GM21423 (cell line): ENCODE measurements around the gene CD8A.

Experiments used
- ATAC-seq: cut with Tn5 transposase; IDR thresholded peaks from one replicate; pipeline ENCODE4 v1.9.1; 2021; ENCODE audit warnings: mild to moderate bottlenecking, moderate library complexity; ENCODE audit not compliant: unreplicated experiment

CD8A gene

DNA sequence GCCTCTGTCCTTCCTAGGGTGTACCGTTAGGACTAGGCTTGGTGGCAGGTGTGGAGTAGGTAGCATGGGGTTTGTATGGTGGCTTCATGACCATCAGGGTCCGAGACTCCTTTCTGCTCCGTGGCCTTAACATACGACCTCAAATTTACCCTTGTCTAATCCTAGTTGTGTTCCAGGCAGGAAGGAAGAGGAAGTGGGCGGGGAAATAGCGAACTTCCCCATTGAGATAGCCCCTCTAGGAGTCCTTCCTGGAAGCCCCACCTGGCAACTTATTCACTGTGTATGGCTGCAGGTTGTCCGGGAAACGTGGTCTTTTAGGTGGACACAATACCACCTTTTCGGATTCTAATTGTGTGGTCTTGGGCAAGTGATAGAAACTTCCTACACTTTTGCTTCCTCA, 9.3 kb downstream of the CD8A start:
- ATAC-seq = no peak

DNA sequence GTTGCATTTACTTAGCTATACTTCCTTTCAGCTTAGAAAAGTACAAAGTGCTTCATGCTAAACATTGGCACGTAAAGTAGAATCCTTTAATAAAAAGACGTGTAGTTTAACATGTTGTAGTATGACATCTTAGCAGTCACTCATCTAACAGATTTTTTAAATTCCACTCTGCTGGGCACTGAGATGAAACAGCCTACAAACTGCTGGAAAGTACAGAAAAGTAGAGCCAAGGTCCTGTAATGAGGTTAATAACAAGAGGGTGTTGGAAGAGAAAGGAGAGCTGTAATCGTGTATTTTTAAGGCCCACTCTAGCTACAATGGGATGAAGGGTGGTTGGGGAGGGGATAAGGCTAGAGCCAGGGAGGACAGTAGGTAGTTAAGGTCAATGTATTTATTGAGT, 10.7 kb downstream of the CD8A start:
- ATAC-seq = no peak

DNA sequence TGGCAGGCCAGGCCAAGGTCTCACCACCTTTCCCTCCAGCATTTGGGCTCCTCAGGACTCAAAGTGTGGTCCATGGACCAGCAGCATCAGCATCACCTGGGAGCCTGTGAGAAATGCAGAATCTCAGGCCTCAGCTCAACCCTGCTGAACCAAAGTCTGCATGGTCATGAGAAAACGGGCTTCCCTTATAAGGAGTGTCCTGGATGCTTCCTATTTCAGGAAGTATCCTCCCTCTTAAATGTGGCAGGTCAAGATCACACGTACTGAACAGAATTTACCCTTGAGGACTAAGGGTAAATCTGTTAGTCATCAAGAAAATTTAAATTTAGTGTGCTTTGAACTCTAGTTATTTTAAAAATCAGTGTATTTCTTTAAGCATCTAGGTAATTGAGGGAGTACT, 11.8 kb downstream of the CD8A start:
- ATAC-seq = no peak

DNA sequence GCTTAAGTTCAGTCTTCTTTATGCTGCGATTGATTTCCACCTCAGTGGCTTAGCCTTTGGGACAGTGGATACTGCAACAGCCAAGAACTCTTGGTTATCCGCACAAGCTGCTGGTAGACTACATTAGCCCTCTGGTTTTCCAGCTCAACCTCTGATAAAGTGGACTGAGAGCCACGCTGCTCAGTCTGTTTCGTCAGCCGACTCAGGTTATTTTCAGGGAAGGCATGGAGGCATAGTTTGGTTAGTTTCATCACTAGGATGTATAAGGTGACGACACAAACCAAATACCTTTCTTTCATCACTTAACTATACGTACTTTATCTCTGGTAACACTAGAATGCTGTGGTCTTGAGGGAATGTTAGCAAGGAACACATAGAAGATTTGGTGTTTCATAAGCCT, 14.2 kb downstream of the CD8A start:
- no peak for ATAC-seq

DNA sequence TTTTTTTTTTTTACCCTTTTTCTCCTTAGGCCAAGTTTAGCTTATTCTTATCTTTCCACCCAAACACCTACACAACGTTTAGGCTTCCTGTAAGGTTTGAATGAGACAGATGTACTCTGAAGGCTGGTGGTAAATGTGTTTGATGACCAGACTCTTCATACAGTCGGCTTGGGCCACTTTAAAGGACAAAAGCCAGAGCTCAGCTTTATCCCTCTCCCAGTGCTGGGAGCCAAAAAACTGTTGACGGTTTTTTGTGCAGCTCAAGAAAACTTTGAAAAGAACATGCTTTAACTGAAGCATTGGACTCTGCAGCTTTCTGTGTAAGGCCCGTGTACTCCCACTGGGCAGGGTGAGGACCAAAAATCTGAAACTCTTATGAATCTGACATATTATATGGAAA, 15.4 kb downstream of the CD8A start:
- ATAC-seq = no peak

DNA sequence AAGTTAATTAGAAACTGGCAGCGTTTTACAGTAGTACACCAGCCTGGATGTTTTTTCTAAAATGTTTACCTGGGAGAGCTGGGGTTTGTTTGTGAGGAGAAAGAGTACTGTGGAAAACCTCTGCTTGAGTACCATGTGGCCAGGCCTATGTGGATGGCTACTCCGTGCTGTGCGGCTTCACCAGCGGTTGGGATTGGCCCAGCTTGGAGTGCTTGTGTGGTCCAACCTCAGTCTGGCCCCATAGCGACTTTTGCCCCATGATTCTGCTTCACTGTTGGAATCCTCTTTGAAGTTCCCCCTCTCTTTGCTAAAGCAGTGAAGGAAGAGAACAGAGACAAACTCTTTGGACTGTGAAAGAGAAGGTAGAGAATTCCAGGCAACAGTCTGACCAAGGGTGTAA, 15.9 kb downstream of the CD8A start:
- ATAC-seq = no peak

DNA sequence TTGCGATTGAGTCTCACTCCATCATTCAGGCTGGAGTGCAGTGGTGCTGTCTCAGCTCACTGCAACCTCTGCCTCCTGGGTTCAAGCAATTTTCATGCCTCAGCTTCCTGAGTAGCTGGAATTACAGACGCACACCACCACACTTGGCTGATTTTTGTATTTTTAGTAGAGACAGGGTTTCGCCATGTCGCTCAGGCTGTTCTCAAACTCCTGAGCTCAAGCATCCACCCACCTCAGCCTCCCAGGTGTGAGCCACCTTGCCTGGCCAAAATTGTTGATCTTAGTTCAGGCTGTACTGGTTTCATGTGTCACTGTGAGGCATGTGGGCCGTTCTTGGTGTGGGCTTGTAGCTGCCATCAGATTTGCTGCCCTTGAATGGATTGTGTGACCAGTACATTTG, 18.1 kb downstream of the CD8A start:
- no peak for ATAC-seq

DNA sequence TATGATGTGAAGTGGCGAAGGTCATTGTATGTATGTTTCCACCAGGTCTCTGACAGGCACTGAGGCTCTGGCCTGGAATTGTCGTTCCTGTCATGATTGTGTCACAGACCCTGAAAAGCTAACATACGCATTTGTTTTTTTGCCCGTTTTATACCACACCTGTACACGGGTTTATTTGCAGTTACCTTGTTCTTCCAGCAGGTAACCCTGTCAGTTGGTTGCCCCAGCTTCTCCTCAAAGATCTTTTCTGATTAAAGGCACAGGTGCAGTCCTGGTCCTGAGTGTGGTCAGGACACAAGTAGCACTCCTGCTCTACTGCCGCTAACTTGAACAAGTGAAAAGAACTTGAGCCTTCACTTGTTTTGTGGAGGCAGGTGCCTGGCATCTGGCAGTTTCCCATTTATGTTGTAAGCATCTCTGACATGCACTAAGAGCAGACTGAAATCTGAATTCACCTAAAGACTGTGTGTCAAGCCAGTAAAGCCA, 19.9 kb downstream of the CD8A start:
- ATAC-seq = no peak

DNA sequence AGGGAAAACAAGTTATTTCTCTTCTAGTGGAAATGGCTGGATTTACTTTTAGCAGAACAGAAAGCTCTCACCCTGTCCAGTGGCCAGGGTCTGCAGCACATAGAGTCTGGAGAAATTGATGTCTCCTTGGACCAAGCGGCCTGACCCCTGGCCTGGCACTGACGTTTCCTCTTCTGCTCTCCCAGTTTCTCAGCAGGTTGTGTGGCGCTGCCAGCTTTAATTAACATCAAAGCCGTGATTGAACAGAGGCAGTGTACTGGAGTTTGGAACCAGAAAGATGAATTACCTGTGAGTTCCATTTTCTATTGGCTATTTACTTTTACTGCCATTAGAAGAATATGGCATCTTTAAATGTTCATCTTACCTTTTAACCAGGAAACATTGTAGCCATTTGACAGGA, 20.9 kb downstream of the CD8A start:
- ATAC-seq = no peak

DNA sequence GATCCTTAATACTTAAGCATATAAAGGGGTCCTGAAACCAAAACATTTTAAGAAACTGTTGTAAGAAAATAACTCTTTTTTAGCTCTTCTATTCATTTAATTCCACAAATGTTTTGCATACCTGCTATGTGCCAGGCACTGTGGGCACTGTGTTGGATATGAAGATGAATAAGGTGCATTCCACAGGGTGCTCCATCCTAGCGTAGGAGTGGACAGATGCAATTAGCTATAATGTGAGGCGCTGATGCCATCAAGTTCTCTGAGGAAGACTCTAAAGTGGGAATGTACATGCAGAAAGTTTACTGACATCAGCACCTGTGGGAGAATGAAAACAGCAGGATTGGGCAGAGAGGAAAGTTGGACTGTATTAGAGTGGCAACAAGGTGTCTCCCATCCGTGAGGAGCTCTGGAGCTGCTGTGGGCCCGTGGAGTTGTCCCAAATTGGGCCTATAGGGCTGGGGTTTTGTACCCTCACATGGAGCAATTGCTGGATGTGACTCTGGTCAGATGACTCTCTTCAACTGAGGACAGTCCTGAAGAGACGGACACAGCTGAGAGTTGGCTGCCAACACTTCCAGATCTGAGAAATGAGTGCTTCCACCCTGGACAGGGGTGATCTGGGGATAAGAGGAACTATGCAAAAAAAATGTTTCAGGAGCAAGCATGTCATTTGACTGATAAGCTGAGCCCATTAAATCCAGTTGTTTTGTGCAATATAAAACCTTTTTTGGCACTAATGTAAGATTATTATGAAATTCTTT, 22.3 kb downstream of the CD8A start:
- no peak for ATAC-seq

DNA sequence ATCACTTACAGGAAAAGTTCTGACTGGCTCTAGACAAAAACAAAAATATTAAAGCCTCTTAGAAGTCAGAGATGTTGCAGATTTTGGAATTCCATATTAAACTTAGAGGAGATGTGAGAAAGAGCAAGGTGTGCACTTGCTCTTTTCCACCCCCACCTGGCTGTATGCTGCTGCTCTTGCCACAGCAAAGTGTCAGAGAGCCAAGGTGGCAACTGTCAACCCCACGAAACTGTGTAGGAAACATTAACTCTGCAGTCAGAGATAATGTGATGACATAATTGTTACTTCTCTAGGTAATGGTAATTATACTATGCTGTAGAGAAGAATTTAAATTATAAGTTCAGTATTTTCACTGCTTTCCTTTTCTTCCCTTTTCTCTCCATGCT, 25.4 kb downstream of the CD8A start:
- no peak for ATAC-seq

DNA sequence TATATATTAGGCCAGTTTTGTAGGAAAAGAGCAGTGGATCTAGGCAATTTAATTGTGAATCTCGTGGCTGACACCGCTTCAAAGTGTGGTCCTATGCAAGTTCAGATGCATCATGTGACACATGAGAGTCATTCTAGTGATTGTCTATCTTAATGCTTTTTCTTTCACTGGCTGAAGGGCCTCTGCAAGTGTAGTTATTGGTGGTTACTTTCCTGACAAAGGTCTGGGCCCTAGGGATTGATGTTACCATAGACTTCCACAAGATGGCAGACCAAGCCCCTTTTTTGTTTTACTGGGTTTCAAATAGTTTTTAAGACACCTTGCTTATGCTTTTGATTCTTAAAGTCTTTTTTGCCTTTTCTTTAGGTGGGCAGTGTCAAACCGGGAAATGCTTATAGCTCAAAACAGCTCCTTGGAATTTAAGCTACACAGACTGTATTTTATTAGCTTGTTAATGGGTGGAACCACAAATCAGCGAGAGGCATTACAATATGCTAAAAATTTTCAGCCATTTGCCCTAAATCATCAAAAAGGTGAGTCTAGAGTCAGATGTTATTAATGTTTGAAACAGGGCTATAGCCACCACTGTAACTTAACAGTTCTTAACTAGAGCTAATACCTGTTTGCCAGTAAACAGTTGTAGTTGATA, 25.9 kb downstream of the CD8A start:
- peak; percentile 56 for ATAC-seq

DNA sequence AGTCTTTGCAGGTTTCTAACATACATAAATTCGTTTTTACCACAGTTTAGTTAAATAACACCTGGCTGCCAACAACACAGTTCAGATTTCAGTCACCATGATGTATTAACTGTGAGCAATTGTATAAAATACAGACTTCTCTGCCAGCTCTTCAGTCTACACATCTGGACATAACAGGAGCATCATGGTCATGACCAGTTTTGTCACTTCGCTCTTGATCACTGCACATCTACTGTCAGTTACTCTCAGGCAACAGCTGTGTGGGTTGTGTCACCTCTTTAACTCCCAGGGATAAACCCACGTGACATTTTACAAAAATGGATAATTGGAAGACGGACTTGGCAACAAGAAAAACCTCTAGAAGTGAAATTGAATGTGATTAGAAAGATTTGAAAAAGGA, 30.3 kb downstream of the CD8A start:
- no peak for ATAC-seq

DNA sequence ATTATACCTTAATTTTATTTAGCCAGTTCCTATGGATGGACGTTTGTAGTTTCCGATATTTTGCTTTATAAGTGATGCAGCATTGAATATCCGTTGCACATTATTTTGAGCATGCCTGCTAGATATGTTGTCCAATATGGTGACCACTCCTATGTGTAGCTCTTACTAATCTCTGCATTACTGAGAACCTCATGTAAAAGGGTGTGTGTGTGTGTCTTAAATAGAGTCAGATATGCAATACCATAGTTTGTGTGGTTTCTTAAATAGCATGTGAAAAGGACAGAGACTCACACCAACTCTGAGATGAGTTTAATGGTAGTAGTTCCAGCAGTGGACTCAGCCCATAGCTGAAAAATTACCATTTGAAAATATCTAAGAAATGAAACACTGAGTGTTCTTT, 32.3 kb downstream of the CD8A start:
- ATAC-seq = no peak

DNA sequence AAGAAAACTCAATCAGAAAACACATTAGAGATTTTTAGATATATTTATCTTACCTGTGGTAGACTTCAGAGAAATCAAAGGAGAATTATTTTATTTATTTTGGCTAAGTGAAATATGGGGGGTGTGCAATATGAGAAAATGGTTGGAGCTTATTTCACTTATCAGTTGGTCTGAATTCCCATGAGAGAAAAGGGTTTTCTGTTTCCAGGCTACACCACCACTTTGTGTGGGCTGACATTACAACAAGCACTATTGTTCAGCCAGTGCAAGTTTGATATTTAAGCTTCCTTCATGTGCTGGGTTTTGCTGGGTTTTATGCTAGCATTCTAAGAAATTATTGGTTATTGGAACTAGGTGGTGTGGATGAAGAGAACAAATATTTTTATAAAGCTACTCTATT, 37.1 kb downstream of the CD8A start:
- no peak for ATAC-seq

DNA sequence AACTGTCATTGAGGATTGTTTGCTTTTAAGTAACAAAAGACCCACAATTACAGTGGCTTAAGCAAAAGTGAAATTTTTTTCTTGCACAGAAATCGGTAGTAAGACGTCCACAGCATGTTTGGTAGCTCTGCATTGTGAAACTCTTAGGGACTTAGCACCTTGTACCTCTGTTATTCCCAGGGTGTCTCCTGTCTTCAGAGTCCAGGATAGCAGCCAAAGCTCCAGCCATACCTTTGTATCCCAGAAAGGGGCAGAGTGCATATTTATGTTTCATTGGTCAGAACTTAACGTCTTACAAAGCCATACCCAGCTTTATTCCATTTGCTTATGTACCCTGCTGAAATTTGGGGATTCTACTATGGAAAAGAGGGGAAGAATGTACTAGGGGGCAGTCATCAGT, 37.8 kb downstream of the CD8A start:
- ATAC-seq = no peak

DNA sequence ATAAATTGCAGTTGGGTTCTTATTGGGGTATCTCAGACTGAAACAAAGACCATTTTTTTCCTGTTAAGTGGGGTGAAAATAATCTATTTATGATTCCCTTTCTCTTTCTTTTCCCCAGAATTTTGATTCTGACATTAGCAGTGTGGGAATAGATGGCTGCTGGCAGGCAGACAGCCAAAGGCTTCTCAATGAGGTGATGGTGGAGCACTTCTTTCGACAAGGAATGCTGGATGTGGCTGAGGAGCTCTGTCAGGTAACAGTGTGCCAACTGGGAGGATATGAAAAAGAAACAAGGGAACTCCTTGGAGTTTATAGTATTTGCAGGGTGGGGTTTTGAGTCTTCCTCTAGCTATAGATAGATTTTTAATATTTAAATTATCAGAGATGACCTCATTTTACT, 38.9 kb downstream of the CD8A start:
- no peak for ATAC-seq

DNA sequence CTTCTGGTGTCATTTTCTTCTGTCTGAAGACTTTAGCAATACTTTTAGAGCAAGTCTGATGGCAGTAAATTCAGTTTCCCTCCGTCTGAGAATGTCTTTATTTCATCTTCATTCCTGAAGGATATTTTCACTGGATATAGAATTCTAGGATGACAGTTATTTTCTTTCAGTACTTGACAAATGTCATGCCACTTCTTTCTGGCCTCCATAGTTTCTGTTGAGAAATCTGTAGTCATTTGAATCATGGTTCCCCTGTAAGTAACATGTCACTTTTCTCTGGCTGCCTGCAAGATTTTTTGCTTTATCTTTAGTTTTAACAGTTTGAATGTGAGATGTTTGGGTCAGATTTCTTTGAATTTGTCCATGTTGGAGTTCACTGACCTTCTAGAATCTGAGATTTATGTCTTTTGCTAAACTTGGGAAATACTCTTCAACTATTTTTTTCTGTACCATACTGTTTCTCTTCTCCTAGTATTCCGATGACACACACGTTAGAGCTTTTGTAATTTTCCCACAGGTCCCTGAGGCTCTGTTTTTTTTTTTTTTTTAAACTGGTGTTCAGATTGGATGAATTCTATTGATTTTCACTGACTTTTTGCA, 40.4 kb downstream of the CD8A start:
- ATAC-seq = no peak

DNA sequence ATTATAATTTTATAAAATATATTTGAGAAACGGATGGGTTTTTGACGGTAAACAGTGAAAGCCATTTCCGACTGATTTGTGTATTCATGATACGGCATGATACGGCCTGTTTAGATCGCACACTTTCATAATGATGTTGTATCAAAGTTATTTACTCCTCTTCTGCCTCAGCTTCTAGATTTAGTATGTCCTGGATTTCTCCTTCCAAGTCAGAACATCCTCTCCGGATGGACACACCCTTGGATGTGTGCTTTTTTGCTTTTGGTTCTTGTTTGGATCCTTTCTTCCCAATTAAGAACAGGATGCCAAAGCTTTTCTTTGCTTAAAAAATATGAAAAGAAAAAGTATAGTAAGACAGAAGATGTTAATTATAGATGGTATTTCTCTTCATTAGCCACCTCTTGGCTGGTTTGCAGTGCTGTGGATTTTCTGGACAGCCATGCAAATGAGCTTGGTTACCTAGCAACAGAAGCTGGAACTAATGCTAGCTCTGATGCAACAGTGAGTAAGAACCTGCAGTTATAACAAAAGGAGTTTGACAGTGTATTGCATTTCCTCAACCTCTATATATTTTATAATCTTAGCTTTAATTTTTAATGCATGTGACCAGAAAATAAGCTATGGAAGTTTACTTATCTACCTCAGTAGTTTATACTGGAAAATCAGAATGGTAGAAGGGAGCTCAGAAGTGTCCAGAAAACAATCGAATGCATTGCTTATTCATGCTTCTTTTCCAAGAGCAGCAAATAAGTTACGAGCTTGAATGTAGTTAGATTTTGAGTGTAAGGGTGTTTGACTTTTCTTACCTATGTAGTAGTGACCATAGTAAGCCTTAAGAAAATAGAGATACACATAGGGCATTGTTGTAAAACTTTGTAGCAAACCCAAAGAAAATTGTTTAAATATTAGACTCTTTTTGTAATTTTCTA, 42.7 kb downstream of the CD8A start:
- peak; percentile 63 for ATAC-seq

DNA sequence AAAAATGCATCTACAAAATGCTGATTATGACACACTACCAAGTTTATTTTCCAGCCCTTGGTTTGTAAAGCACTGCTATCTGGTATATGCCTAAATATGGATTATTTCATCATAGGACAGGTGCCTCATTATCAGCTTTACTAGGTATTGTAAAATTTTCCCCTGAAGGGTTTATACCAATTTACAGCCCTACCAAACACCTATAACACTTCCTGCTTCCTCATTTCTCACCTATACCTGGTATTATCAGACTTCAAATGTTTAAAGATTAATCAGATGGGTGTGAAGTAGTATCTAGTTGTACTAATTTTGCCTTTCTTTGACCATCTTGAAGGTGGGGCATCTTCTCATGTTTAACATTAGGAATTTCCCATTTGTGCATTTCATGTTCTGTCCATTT, 43.8 kb downstream of the CD8A start:
- ATAC-seq = no peak

DNA sequence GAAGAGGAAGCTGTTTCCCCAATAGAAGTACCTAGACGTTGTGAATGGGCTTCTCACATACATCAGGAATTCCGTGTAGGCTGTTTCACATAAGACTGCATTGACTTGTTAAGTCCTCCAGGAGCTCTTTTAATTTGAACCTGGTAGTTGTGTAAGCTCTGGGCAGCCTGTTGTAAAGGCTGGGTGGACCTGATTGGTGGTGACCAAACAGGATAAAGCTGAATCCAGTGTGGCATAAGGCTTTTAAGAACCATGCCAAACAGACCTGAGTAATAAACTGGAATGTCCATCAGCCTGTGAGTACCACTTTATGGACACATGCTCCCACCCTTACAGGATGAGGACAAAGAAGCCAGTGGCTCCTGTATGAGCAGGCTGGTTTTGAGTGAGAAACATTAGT, 46.6 kb downstream of the CD8A start:
- ATAC-seq = no peak
